Measurements from ENCODE around the gene ETNK2.

ETNK2 gene

GRCh38 chr1:204151552-204152309, at the start of gene ETNK2:
ETNK2 (minus strand) TSS chr1:204152044; CDS start chr1:204151852, 192 bp downstream.
- no peak for DNase-seq (ENCODE audit: low spot score)

- DNase-seq (ENCODE audit: low spot score): no peak
Observed at GRCh38 chr1:204201348-204202040, 49.6 kb upstream of the ETNK2 start.

- DNase-seq (ENCODE audit: low spot score): no peak
Observed at GRCh38 chr1:204199579-204199978, 47.7 kb upstream of the ETNK2 start.

GRCh38 chr1:204198348-204199340, 46.8 kb upstream of the ETNK2 start:
- peak; percentile 64 for DNase-seq (ENCODE audit: low spot score)

- DNase-seq (ENCODE audit: low spot score): no peak
Observed at GRCh38 chr1:204197068-204197467, 45.2 kb upstream of the ETNK2 start.

GRCh38 chr1:204196068-204196795, 44.4 kb upstream of the ETNK2 start, which contains the start of gene KISS1:
KISS1 (minus strand) TSS chr1:204196491; CDS start chr1:204192876, 3,615 bp downstream.
- DNase-seq (ENCODE audit: low spot score): no peak

GRCh38 chr1:204194771-204195170, 42.9 kb upstream of the ETNK2 start:
- no peak for DNase-seq (ENCODE audit: low spot score)

- DNase-seq (ENCODE audit: low spot score): no peak
Observed at GRCh38 chr1:204194080-204194479, 42.2 kb upstream of the ETNK2 start.

- DNase-seq (ENCODE audit: low spot score): no peak
Observed at GRCh38 chr1:204192589-204193352, 40.9 kb upstream of the ETNK2 start.

- DNase-seq (ENCODE audit: low spot score): no peak
Observed at GRCh38 chr1:204192046-204192445, 40.2 kb upstream of the ETNK2 start.

GRCh38 chr1:204191456-204191855, 39.6 kb upstream of the ETNK2 start:
- DNase-seq (ENCODE audit: low spot score): no peak

GRCh38 chr1:204190212-204191211, 38.7 kb upstream of the ETNK2 start:
- no peak for DNase-seq (ENCODE audit: low spot score)

GRCh38 chr1:204188959-204189639, 37.3 kb upstream of the ETNK2 start:
- DNase-seq (ENCODE audit: low spot score): no peak

GRCh38 chr1:204186597-204186996, 34.8 kb upstream of the ETNK2 start:
- no peak for DNase-seq (ENCODE audit: low spot score)

- DNase-seq (ENCODE audit: low spot score): no peak
Observed at GRCh38 chr1:204181116-204181515, 29.3 kb upstream of the ETNK2 start.

GRCh38 chr1:204180133-204180532, 28.3 kb upstream of the ETNK2 start:
- DNase-seq (ENCODE audit: low spot score): no peak

- no peak for DNase-seq (ENCODE audit: low spot score)
Observed at GRCh38 chr1:204178487-204179281, 26.8 kb upstream of the ETNK2 start.

GRCh38 chr1:204177133-204177532, 25.3 kb upstream of the ETNK2 start:
- DNase-seq (ENCODE audit: low spot score): no peak
